ENCODE measurements around the gene RNF126.

Gene RNF126

DNA sequence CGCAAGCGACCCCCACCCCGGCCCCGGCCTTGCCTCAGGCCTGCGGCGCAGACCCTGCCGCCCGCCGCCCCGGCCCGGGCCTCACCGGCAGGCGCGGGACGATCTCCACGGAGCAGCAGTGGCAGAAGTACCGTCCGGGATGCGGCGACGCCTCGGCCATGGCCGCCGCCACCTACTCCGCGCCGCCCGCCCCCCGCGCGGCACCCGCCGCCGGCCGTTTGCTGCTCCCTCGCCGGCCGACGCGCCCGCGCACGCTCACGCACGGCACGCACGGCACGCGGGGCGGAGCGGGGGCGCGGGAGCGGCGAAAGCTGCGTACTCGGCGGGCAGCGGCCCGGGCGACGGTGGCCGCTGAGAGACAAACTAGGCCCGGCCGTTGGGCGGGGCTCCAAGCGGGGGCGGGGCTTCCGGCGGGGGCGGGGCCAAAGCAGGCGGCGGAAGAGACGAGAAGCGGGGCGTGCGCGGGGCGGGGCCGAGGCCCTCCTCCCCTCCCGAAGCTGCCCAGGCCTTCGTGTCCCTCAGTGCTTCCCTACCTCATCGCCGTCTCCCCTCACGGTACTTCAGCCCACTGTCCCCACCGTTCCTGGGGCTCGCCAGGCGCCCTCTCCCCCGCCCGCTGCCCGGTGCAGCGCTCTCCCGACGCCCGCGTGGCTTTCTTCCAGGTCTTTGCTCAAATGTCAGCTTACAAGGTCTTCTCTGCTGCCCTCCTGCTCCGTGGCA is at the start of gene RNF126:
TSS of gene RNF126 (minus strand) at position 253 of the 720 bp plus-strand sequence. CDS start at position 160, 93 bp downstream.
- peak; percentile 59 for DNase-seq (ENCODE audit: low read depth)
- TF ChIP-seq, protein P1, sequence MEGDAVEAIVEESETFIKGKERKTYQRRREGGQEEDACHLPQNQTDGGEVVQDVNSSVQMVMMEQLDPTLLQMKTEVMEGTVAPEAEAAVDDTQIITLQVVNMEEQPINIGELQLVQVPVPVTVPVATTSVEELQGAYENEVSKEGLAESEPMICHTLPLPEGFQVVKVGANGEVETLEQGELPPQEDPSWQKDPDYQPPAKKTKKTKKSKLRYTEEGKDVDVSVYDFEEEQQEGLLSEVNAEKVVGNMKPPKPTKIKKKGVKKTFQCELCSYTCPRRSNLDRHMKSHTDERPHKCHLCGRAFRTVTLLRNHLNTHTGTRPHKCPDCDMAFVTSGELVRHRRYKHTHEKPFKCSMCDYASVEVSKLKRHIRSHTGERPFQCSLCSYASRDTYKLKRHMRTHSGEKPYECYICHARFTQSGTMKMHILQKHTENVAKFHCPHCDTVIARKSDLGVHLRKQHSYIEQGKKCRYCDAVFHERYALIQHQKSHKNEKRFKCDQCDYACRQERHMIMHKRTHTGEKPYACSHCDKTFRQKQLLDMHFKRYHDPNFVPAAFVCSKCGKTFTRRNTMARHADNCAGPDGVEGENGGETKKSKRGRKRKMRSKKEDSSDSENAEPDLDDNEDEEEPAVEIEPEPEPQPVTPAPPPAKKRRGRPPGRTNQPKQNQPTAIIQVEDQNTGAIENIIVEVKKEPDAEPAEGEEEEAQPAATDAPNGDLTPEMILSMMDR (IDR thresholded peaks at IDR 0.05; ENCODE audit: control insufficient read depth, extremely low read depth, insufficient read depth): no peak
- peak within 1 kb of the TSS; percentile 94 for H3K4me3 ChIP-seq (ENCODE audit: low read depth, low read length)

DNA sequence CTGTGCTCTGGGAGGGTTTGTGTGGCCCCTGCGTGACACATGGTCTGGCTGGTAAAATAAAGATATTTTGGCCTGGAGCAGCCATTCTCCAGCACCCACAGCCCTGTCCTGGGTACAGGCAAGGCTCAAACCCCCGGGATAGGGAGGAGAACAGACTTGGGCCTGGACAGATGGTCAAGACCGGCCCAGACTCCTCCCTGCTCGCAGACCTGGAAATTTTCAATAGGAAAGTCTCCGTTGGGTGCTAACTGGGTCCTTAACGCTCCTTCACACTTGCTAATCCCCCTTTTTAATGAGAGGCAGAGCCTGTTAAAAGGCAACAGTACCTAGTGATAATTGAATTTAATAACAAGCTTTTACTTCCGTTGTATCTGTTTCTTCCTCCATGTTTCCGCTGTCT is 48.2 kb upstream of the RNF126 start:
- no peak for DNase-seq (ENCODE audit: low read depth)
- H3K4me3 ChIP-seq (ENCODE audit: low read depth, low read length): no peak overlapping the region
- TF ChIP-seq, protein P1 (IDR thresholded peaks at IDR 0.05; ENCODE audit: control insufficient read depth, extremely low read depth, insufficient read depth): no peak

- H3K4me3 ChIP-seq (ENCODE audit: low read depth, low read length): no peak overlapping the region
- DNase-seq (ENCODE audit: low read depth): no peak
- TF ChIP-seq, protein P1 (IDR thresholded peaks at IDR 0.05; ENCODE audit: control insufficient read depth, extremely low read depth, insufficient read depth): no peak
Measured at GRCh38 chr19:710767-711166, 47.8 kb upstream of the RNF126 start.

DNA sequence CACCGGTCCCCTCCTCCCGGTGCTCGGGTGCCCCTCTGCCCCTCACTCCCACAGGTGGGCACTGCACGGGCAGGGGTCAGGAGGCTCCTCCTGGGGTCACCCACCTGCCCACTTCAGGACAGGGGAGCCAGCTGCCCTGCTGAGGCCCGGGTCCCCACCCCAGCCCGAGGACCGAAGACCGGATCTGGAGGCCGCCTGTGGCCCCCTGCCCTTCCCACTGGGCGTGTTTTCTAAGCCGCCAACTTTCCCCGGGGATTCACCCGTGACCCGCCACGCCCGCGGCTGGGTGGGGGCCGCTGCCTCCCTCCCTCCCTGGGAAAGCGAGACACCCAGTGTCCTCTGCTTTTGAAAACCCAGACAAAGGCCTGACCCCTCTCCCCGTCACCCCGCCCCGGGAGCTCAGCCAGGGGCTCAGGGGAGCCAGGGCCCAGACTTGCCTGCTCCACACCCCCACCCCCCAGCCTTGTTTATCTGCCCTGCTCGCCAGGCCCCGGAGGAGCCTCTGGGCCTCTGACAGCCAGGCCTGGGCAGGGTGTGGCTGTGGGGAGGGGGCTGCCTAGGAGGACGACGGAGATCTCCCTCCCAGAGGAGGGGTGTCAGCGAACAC is 47.1 kb upstream of the RNF126 start:
- TF ChIP-seq, protein P1 (IDR thresholded peaks at IDR 0.05; ENCODE audit: control insufficient read depth, extremely low read depth, insufficient read depth): no peak
- H3K4me3 ChIP-seq (ENCODE audit: low read depth, low read length): no peak overlapping the region; the same call in 1 of the 2 replicates
- DNase-seq (ENCODE audit: low read depth): no peak

- peak overlapping the region; percentile 35 for H3K4me3 ChIP-seq (ENCODE audit: low read depth, low read length)
- DNase-seq (ENCODE audit: low read depth): no peak
- TF ChIP-seq, protein P1 (IDR thresholded peaks at IDR 0.05; ENCODE audit: control insufficient read depth, extremely low read depth, insufficient read depth): no peak
Measured at GRCh38 chr19:709196-709964, 46.4 kb upstream of the RNF126 start.

DNA sequence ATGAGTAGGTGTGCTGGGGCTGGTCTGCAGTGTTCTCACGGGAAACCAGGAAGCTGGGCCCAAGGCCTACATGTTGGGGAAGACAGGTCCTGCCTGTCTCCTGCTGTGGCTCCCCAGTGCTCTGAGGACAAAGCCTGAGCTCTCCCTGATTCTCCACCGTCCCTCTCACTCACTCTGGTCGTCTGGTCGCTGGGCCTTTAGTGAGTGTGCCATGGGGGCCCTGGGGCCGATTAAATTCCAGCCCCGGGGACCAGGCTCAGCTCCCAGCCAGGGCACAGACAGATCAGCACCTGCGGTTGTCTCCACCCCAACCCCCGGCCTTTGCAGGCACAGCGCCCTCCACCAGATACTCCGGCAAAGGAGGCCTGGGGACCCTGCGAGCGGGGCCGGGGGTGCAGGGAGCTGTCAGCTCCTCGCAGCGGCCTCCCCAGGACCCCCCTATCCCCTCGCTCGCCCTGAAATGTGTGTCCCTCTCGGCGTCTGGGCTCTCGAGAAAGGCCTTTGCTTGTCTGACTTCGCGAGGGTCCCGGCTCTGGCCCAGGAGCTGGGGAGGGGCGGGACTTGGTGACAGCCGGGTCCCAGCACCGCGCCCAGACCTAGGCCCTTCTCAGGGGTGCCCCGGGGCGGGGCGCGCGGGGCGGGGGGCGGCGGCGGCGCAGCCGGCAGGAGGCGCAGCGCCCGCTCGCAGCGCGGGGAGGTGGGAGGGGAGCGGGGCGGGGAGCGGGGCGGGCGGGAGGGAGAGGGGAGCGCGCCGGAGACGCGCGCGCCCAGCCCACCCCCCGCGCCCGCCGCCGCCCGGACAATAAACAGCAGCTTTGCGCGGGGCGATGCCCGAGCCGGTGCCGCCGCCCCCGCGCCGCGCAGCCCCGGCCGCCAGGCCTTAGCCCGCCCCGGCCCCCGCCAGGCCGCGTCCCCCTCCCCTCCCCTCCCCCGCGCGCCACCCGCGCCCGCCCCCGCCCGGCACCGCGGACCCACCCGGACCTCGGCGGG is 45.4 kb upstream of the RNF126 start, which contains the start of gene PALM:
TSS of gene PALM (plus strand) at position 782 of the 990 bp plus-strand sequence. CDS start 212 bp downstream, outside the sequence.
- TF ChIP-seq, protein P1 (IDR thresholded peaks at IDR 0.05; ENCODE audit: control insufficient read depth, extremely low read depth, insufficient read depth): 0 out of 2 replicates have a peak, but pooled peaks have one; percentile 4
- no peak for DNase-seq (ENCODE audit: low read depth)
- peak within 1 kb of the TSS; percentile 35 for H3K4me3 ChIP-seq (ENCODE audit: low read depth, low read length)

All from LNCaP clone FGC (cell line).